K562 (cell line): ENCODE data around the gene TSHR. TPM values are rescaled to one million over a fixed set of nuclear protein-coding genes. Genes with fewer than 3 reads are reported as not detected.

Experiments
- BACH1 ChIP-seq: fragments of 200-800 bp; sonication (Bioruptor generic); IDR thresholded peaks from 2 replicates; pipeline ENCODE4 v1.6.1; 2016; ENCODE audit warnings: missing genetic modification characterization, missing compliant biosample characterization
- EGR1 ChIP-seq: fragments of 450-650 bp; conservative IDR thresholded peaks from 2 replicates; pipeline ENCODE4 v1.6.1; 2017; ENCODE audit warnings: mild to moderate bottlenecking
- ERF ChIP-seq: fragments of 450-650 bp; formaldehyde crosslinking; IDR thresholded peaks from 2 replicates; pipeline ENCODE4 v1.4.0; 2020; ENCODE audit warnings: mild to moderate bottlenecking, mixed read lengths
- EWSR1 ChIP-seq: fragments of 450-650 bp; IDR thresholded peaks from 2 replicates; pipeline ENCODE4 v1.6.1; 2018; ENCODE audit warnings: borderline replicate concordance, mild to moderate bottlenecking, low read depth, moderate library complexity; ENCODE audit not compliant: partially characterized antibody
- EZH2 ChIP-seq: IDR thresholded peaks from 2 replicates; pipeline ENCODE4 v1.6.1; 2012; ENCODE audit warnings: low read depth, mild to moderate bottlenecking, inconsistent platforms, low read length, borderline replicate concordance
- FOSL1 ChIP-seq: fragments of 200-800 bp; sonication (Bioruptor generic); conservative IDR thresholded peaks from 2 replicates; pipeline ENCODE4 v1.6.1; 2016; ENCODE audit warnings: missing genetic modification characterization, missing compliant biosample characterization
- FOXJ3 ChIP-seq: sonication (generic); formaldehyde crosslinking; IDR thresholded peaks from 2 replicates; pipeline ENCODE4 v1.4.0; 2020; ENCODE audit warnings: mild to moderate bottlenecking, missing genetic modification reagents
- GATAD2A ChIP-seq: fragments of 450-650 bp; IDR thresholded peaks from 2 replicates; pipeline ENCODE4 v1.6.1; 2017
- GTF2A2 ChIP-seq: IDR thresholded peaks from 2 replicates; pipeline ENCODE4 v1.6.1; 2016; ENCODE audit warnings: mild to moderate bottlenecking, missing genetic modification characterization, missing compliant biosample characterization
- MBD2 ChIP-seq: sonication (generic); IDR thresholded peaks from 2 replicates; pipeline ENCODE4 v1.6.1; 2016; ENCODE audit warnings: low read depth, borderline replicate concordance
- MIER1 ChIP-seq: fragments of 450-650 bp; IDR thresholded peaks from 2 replicates; pipeline ENCODE4 v1.6.1; 2016; ENCODE audit warnings: antibody characterized with exemption, mild to moderate bottlenecking, low read depth
- PHF8 ChIP-seq: fragments of 200-600 bp; sonication (generic); IDR thresholded peaks from 2 replicates; pipeline ENCODE4 v1.6.1; 2012; ENCODE audit warnings: mixed run types, mild to moderate bottlenecking, inconsistent platforms, low read length, moderate library complexity, borderline replicate concordance
- SMC3 ChIP-seq: conservative IDR thresholded peaks from 2 replicates; pipeline ENCODE4 v1.6.1; 2011; ENCODE audit warnings: low read depth, low read length, improper control_type of control experiment; ENCODE audit not compliant: insufficient read depth
- TEAD1 ChIP-seq, 2 experiments: fragments of 450-650 bp in 1 of 2; sonication (generic) in 1 of 2; formaldehyde crosslinking; IDR thresholded peaks; 2 replicates each; pipeline versions ENCODE4 v1.4.0 to v1.8.0; 2020 to 2022; ENCODE audit warnings: mild to moderate bottlenecking in 2 of 2, missing genetic modification reagents in 1 of 2
- YY1 ChIP-seq, 3 experiments: IDR thresholded peaks; 2 replicates each; pipeline ENCODE4 v1.6.1; 2011; ENCODE audit warnings: low read length in 2 of 3, mild to moderate bottlenecking in 2 of 3, moderate library complexity in 2 of 3, borderline replicate concordance in 1 of 3, control low read depth in 1 of 3, low read depth in 1 of 3; ENCODE audit not compliant: insufficient read depth in 3 of 3, insufficient replicate concordance in 2 of 3, control insufficient read depth in 1 of 3, insufficient read length in 1 of 3; ENCODE audit errors: extremely low read depth in 1 of 3
- ZNF699 ChIP-seq: fragments of 250-450 bp; sonication (Bioruptor Pico); IDR thresholded peaks from 2 replicates; pipeline ENCODE4 v1.8.0; 2021; ENCODE audit warnings: mild to moderate bottlenecking, moderate library complexity; ENCODE audit not compliant: insufficient replicate concordance
- polyA plus RNA-seq, 8 experiments: library from polyadenylated mRNA; depleted of rRNA in 4 of 8; stranded (reverse) in 5 of 8; unstranded in 3 of 8; fragments of >200 nt; fragmentation: Nextera tagmentation in 2 of 8; fragmentation: Illumina TruSeq in 1 of 8; extraction: Ambion mirVana in 2 of 8; extraction: Trizol in 1 of 8; gene quantifications; 2 replicates each; pipeline versions ENCODE4 v1.2.1 to v1.2.3, GENCODE V29; 2011 to 2014; ENCODE audit warnings: inconsistent platforms in 1 of 8, missing spikeins in 1 of 8
- total RNA-seq, 7 experiments: library from RNA; depleted of rRNA in 6 of 7; stranded (reverse); fragments of >200 nt in 6 of 7; fragmentation: Illumina TruSeq in 2 of 7; extraction: Trizol in 2 of 7; gene quantifications; 2 replicates each; pipeline versions ENCODE4 v1.2.1 to v1.2.3, GENCODE V29; 2011 to 2021; ENCODE audit warnings: low replicate concordance in 1 of 7
- TF ChIP-seq, protein P1 (sequence below): fragments of 450-650 bp; IDR thresholded peaks from 2 replicates; pipeline ENCODE4 v1.6.1; 2017; ENCODE audit warnings: antibody characterized with exemption
- TF ChIP-seq, protein P2 (sequence below), 2 experiments: fragments of 450-650 bp; IDR thresholded peaks; 2 replicates each; pipeline ENCODE4 v1.6.1; 2016
- TF ChIP-seq, protein P3 (sequence below): fragments of 450-650 bp; formaldehyde crosslinking; conservative IDR thresholded peaks from 2 replicates; pipeline ENCODE4 v1.4.0; 2022; ENCODE audit warnings: mild to moderate bottlenecking, missing genetic modification characterization
- TF ChIP-seq, protein P4 (sequence below): sonication (generic); formaldehyde crosslinking; IDR thresholded peaks from 2 replicates; pipeline ENCODE4 v1.4.0; 2020; ENCODE audit warnings: mild to moderate bottlenecking, missing genetic modification reagents

TSHR gene
- total and polyA plus RNA-seq, 9 of the 15 experiments (the other 6 are each of a cell fraction or from before 2014, with no cell fraction given) = 0.01 to 0.10 TPM; not detected in 7

- TF ChIP-seq EZH2 (no peak), MIER1 (no peak), MBD2 (no peak), ZNF699 (no peak), SMC3 (no peak), BACH1 (tag) (peak; percentile 80), EWSR1 (no peak), FOXJ3 (no peak), PHF8 (no peak), YY1 (IDR thresholded peaks at IDR 0.05; ENCODE audit: borderline replicate concordance in 1 of 3, control insufficient read depth in 1 of 3, extremely low read depth in 1 of 3, insufficient read depth in 3 of 3, insufficient read length in 1 of 3, insufficient replicate concordance in 2 of 3, low read depth in 1 of 3, low read length in 2 of 3) (no peak), ERF (CRISPR knock-in tag) (no peak), FOSL1 (tag) (peak; percentile 77), EGR1 (no peak), GATAD2A (no peak), GTF2A2 (no peak), TEAD1 (CRISPR knock-in tag; IDR thresholded peaks at IDR 0.05) (peak in 1 of 2 experiments; percentile 21; a peak in 1 of 4 replicates)
- TF ChIP-seq, protein P1, sequence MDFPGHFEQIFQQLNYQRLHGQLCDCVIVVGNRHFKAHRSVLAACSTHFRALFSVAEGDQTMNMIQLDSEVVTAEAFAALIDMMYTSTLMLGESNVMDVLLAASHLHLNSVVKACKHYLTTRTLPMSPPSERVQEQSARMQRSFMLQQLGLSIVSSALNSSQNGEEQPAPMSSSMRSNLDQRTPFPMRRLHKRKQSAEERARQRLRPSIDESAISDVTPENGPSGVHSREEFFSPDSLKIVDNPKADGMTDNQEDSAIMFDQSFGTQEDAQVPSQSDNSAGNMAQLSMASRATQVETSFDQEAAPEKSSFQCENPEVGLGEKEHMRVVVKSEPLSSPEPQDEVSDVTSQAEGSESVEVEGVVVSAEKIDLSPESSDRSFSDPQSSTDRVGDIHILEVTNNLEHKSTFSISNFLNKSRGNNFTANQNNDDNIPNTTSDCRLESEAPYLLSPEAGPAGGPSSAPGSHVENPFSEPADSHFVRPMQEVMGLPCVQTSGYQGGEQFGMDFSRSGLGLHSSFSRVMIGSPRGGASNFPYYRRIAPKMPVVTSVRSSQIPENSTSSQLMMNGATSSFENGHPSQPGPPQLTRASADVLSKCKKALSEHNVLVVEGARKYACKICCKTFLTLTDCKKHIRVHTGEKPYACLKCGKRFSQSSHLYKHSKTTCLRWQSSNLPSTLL = no peak
- TF ChIP-seq, protein P2, sequence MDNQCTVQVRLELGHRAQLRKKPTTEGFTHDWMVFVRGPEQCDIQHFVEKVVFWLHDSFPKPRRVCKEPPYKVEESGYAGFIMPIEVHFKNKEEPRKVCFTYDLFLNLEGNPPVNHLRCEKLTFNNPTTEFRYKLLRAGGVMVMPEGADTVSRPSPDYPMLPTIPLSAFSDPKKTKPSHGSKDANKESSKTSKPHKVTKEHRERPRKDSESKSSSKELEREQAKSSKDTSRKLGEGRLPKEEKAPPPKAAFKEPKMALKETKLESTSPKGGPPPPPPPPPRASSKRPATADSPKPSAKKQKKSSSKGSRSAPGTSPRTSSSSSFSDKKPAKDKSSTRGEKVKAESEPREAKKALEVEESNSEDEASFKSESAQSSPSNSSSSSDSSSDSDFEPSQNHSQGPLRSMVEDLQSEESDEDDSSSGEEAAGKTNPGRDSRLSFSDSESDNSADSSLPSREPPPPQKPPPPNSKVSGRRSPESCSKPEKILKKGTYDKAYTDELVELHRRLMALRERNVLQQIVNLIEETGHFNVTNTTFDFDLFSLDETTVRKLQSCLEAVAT (IDR thresholded peaks at IDR 0.05) = no peak
- TF ChIP-seq, protein P3, sequence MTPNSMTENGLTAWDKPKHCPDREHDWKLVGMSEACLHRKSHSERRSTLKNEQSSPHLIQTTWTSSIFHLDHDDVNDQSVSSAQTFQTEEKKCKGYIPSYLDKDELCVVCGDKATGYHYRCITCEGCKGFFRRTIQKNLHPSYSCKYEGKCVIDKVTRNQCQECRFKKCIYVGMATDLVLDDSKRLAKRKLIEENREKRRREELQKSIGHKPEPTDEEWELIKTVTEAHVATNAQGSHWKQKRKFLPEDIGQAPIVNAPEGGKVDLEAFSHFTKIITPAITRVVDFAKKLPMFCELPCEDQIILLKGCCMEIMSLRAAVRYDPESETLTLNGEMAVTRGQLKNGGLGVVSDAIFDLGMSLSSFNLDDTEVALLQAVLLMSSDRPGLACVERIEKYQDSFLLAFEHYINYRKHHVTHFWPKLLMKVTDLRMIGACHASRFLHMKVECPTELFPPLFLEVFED (CRISPR knock-in tag) = no peak
- TF ChIP-seq, protein P4, sequence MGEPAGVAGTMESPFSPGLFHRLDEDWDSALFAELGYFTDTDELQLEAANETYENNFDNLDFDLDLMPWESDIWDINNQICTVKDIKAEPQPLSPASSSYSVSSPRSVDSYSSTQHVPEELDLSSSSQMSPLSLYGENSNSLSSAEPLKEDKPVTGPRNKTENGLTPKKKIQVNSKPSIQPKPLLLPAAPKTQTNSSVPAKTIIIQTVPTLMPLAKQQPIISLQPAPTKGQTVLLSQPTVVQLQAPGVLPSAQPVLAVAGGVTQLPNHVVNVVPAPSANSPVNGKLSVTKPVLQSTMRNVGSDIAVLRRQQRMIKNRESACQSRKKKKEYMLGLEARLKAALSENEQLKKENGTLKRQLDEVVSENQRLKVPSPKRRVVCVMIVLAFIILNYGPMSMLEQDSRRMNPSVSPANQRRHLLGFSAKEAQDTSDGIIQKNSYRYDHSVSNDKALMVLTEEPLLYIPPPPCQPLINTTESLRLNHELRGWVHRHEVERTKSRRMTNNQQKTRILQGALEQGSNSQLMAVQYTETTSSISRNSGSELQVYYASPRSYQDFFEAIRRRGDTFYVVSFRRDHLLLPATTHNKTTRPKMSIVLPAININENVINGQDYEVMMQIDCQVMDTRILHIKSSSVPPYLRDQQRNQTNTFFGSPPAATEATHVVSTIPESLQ (CRISPR knock-in tag) = no peak
Measured at GRCh38 chr14:81162941-81163340, 207.5 kb downstream of the TSHR start (continued).
